HUES64 (cell line): ENCODE data around the gene CPB2.

Experiments
- H3K27ac ChIP-seq: 2 replicates; pipeline ENCODE4 v1.7.0; 2013; ENCODE audit warnings: low read depth, low read length, inconsistent platforms
- H3K27me3 ChIP-seq: 2 replicates; pipeline ENCODE4 v1.6.1; 2013; ENCODE audit warnings: mild to moderate bottlenecking, low read length; ENCODE audit not compliant: insufficient read depth
- H3K36me3 ChIP-seq: 2 replicates; pipeline ENCODE4 v1.6.1; 2013; ENCODE audit warnings: mild to moderate bottlenecking, low read length; ENCODE audit not compliant: insufficient read depth
- H3K4me1 ChIP-seq: 2 replicates; pipeline ENCODE4 v1.6.1; 2013; ENCODE audit warnings: mild to moderate bottlenecking, low read length, moderate library complexity; ENCODE audit not compliant: insufficient read depth
- H3K4me3 ChIP-seq: 2 replicates; pipeline ENCODE4 v1.5.1; 2013; ENCODE audit warnings: mild to moderate bottlenecking, low read length, moderate library complexity
- H3K9ac ChIP-seq: 2 replicates; pipeline ENCODE4 v1.6.1; 2013; ENCODE audit warnings: mild to moderate bottlenecking, low read depth, low read length
- H3K9me3 ChIP-seq: 2 replicates; pipeline ENCODE4 v1.6.1; 2013; ENCODE audit warnings: low read depth, low read length; ENCODE audit not compliant: insufficient read depth
- WGBS: fragments of 150-250, 120-280 bp; methylation state at CpG from one replicate; pipeline ENCODE4 v1.1.7; 2013; ENCODE audit warnings: missing lambda C conversion rate; 5-methylcytosine and 5-hydroxymethylcytosine counted together

CPB2 gene

GRCh38 chr13:46071590-46072249 is 33.1 kb downstream of the CPB2 start:
- Histone ChIP-seq H3K4me3 (no peak overlapping the region), H3K4me1 (no peaks in the 10 kb centered on the region), H3K9me3 (no peaks in the 10 kb centered on the region), H3K9ac (no peak overlapping the region), H3K36me3 (no peaks in the 10 kb centered on the region), H3K27me3 (peaks cover 2% of the 10 kb centered on the region; the same call in 1 of the 2 replicates), H3K27ac (no peak overlapping the region)
- 91% methylated on average over 5 of the region's 5 CpGs for WGBS

- WGBS: 100% methylated on average over 2 of the region's 2 CpGs
- H3K9ac ChIP-seq: no peak overlapping the region
These were observed 41.5 kb downstream of the CPB2 start for GRCh38 chr13:46063292-46063691.

GRCh38 chr13:46062185-46062584 is 42.6 kb downstream of the CPB2 start:
- no peaks in the 10 kb centered on the region for H3K9me3 ChIP-seq
- no peak overlapping the region for H3K4me3 ChIP-seq
- H3K36me3 ChIP-seq: no peaks in the 10 kb centered on the region
- H3K27ac ChIP-seq: no peak overlapping the region
- H3K4me1 ChIP-seq: no peaks in the 10 kb centered on the region
- no peak overlapping the region for H3K9ac ChIP-seq
- H3K27me3 ChIP-seq: no peaks in the 10 kb centered on the region
- WGBS: 87% methylated on average over 5 of the region's 5 CpGs

More at GRCh38 chr13:46063292-46063691, 41.5 kb downstream of the CPB2 start:
- Histone ChIP-seq H3K9me3 (no peaks in the 10 kb centered on the region), H3K4me1 (no peaks in the 10 kb centered on the region), H3K27me3 (no peaks in the 10 kb centered on the region), H3K36me3 (no peaks in the 10 kb centered on the region), H3K4me3 (no peak overlapping the region), H3K27ac (no peak overlapping the region)

- H3K36me3 ChIP-seq: no peaks in the 10 kb centered on the region
- H3K9me3 ChIP-seq: no peaks in the 10 kb centered on the region
- H3K4me1 ChIP-seq: no peaks in the 10 kb centered on the region
- peaks cover 1% of the 10 kb centered on the region; the same call in 1 of the 2 replicates for H3K27me3 ChIP-seq
- H3K9ac ChIP-seq: no peak overlapping the region
- no peak overlapping the region for H3K4me3 ChIP-seq
- H3K27ac ChIP-seq: no peak overlapping the region
These were observed 45.4 kb downstream of the CPB2 start for GRCh38 chr13:46059405-46059804.

GRCh38 chr13:46058268-46058667 is 46.6 kb downstream of the CPB2 start:
- 90% methylated on average over 3 of the region's 3 CpGs for WGBS
- no peaks in the 10 kb centered on the region for H3K9me3 ChIP-seq
- no peaks in the 10 kb centered on the region for H3K36me3 ChIP-seq
- H3K9ac ChIP-seq: no peak overlapping the region
- peaks cover 5% of the 10 kb centered on the region; the same call in 1 of the 2 replicates for H3K27me3 ChIP-seq
- no peak overlapping the region for H3K27ac ChIP-seq
- no peak overlapping the region for H3K4me3 ChIP-seq
- no peaks in the 10 kb centered on the region; the same call in 1 of the 2 replicates for H3K4me1 ChIP-seq

GRCh38 chr13:46057256-46058015 is 47.4 kb downstream of the CPB2 start:
- H3K4me1 ChIP-seq: no peaks in the 10 kb centered on the region; the same call in 1 of the 2 replicates
- H3K9ac ChIP-seq: no peak overlapping the region
- no peaks in the 10 kb centered on the region for H3K36me3 ChIP-seq
- WGBS: 76% methylated on average over 5 of the region's 5 CpGs
- H3K27me3 ChIP-seq: peaks cover 5% of the 10 kb centered on the region; the same call in 1 of the 2 replicates
- H3K4me3 ChIP-seq: no peak overlapping the region
- no peaks in the 10 kb centered on the region for H3K9me3 ChIP-seq
- no peak overlapping the region for H3K27ac ChIP-seq

GRCh38 chr13:46053162-46054012 is 51.4 kb downstream of the CPB2 start:
- Histone ChIP-seq H3K4me1 (no peaks in the 10 kb centered on the region; the same call in 1 of the 2 replicates), H3K27ac (peak overlapping the region; percentile 66; the same call in 1 of the 2 replicates), H3K4me3 (peak overlapping the region; percentile 90), H3K36me3 (no peaks in the 10 kb centered on the region), H3K9me3 (no peaks in the 10 kb centered on the region), H3K27me3 (peaks cover 5% of the 10 kb centered on the region; the same call in 1 of the 2 replicates), H3K9ac (peak overlapping the region; percentile 71)
- 15% methylated on average over 16 of the region's 18 CpGs for WGBS

GRCh38 chr13:46052319-46053161 is 52.3 kb downstream of the CPB2 start, which contains the start of gene ZC3H13:
ZC3H13 (minus strand) TSS chr13:46052746; CDS start chr13:46045507, 7,239 bp downstream.
- Histone ChIP-seq H3K4me1 (no peaks in the 10 kb centered on the region; the same call in 1 of the 2 replicates), H3K27me3 (peaks cover 5% of the 10 kb centered on the region; the same call in 1 of the 2 replicates), H3K4me3 (peak within 1 kb of the TSS; percentile 90), H3K27ac (peak within 1 kb of the TSS; percentile 90), H3K9ac (peak within 1 kb of the TSS; percentile 92), H3K9me3 (no peaks in the 10 kb centered on the region), H3K36me3 (no peaks in the 10 kb centered on the region)
- WGBS: under 1% methylated on average over 57 of the region's 57 CpGs

- peak overlapping the region; percentile 90 for H3K27ac ChIP-seq
These were observed 52.9 kb downstream of the CPB2 start for GRCh38 chr13:46051968-46052318.

GRCh38 chr13:46050771-46051170 is 54.1 kb downstream of the CPB2 start:
- H3K4me3 ChIP-seq: peak overlapping the region; percentile 90

More at GRCh38 chr13:46051968-46052318, 52.9 kb downstream of the CPB2 start:
- H3K9me3 ChIP-seq: no peaks in the 10 kb centered on the region
- H3K27me3 ChIP-seq: peaks cover 5% of the 10 kb centered on the region; the same call in 1 of the 2 replicates
- H3K4me1 ChIP-seq: no peaks in the 10 kb centered on the region; the same call in 1 of the 2 replicates
- 3% methylated on average over 6 of the region's 7 CpGs for WGBS
- H3K4me3 ChIP-seq: peak overlapping the region; percentile 90
- H3K36me3 ChIP-seq: no peaks in the 10 kb centered on the region
- H3K9ac ChIP-seq: peak overlapping the region; percentile 92

More at GRCh38 chr13:46050771-46051170, 54.1 kb downstream of the CPB2 start:
- Histone ChIP-seq H3K9ac (no peak overlapping the region), H3K36me3 (no peaks in the 10 kb centered on the region), H3K4me1 (no peaks in the 10 kb centered on the region; the same call in 1 of the 2 replicates), H3K27ac (no peak overlapping the region), H3K9me3 (no peaks in the 10 kb centered on the region), H3K27me3 (peaks cover 5% of the 10 kb centered on the region; the same call in 1 of the 2 replicates)
